WTC11 (cell line): ENCODE results near the gene SAFB. TPM values are rescaled to one million over a fixed set of nuclear protein-coding genes. Genes with fewer than 3 reads are reported as not detected.

Source experiments
- ATAC-seq: fragments of 200-7000 bp; cut with Tn5 transposase; 2 replicates; pipeline ENCODE4 v1.10.0; 2021; ENCODE audit warnings: mild to moderate bottlenecking, moderate library complexity
- CTCF ChIA-PET: fragments of 300-600 bp; sonication (Branson Sonifier 250); formaldehyde crosslinking; loops from one replicate; lab custom pipeline; 2021; ENCODE audit warnings: antibody characterized with exemption; lab: Charles Lee
- POLR2A ChIA-PET: fragments of 350-600 bp; sonication (Branson Sonifier 250); formaldehyde crosslinking; loops from one replicate; lab custom pipeline; 2021; ENCODE audit warnings: antibody characterized with exemption; lab: Charles Lee
- DNase-seq: peaks from one replicate; pipeline ENCODE4 v3.0.0; 2021; ENCODE audit warnings: low spot score
- H3K27ac Mint-ChIP-seq: 2 replicates; pipeline ENCODE4 v1.8.0; 2021; ENCODE audit warnings: mixed read lengths
- H3K27me3 Mint-ChIP-seq: 2 replicates; pipeline ENCODE4 v1.8.0; 2021; ENCODE audit warnings: low read depth, mild to moderate bottlenecking, moderate library complexity, mixed read lengths
- H3K36me3 Mint-ChIP-seq: 2 replicates; pipeline ENCODE4 v1.8.0; 2021; ENCODE audit warnings: mixed read lengths
- H3K4me1 Mint-ChIP-seq: 2 replicates; pipeline ENCODE4 v1.8.0; 2022; ENCODE audit warnings: mixed read lengths
- H3K4me3 Mint-ChIP-seq: 2 replicates; pipeline ENCODE4 v1.8.0; 2021; ENCODE audit warnings: mild to moderate bottlenecking, moderate library complexity, mixed read lengths
- H3K9me3 Mint-ChIP-seq: 2 replicates; pipeline ENCODE4 v1.8.0; 2021; ENCODE audit warnings: mixed read lengths
- ATF1 ChIP-seq: sonication (generic); formaldehyde crosslinking; IDR thresholded peaks from 2 replicates; pipeline ENCODE4 v1.8.1; 2023; ENCODE audit warnings: mild to moderate bottlenecking, moderate library complexity, missing genetic modification reagents
- ESRRA ChIP-seq: sonication (generic); formaldehyde crosslinking; IDR thresholded peaks from 2 replicates; pipeline ENCODE4 v1.8.1; 2022; ENCODE audit warnings: mild to moderate bottlenecking, missing genetic modification reagents, borderline replicate concordance
- FOXP1 ChIP-seq: sonication (generic); formaldehyde crosslinking; IDR thresholded peaks from 2 replicates; pipeline ENCODE4 v1.8.0; 2022; ENCODE audit warnings: missing genetic modification reagents, mild to moderate bottlenecking, moderate library complexity, borderline replicate concordance
- HMGA2 ChIP-seq: fragments of 250-450 bp; sonication (Bioruptor Pico); IDR thresholded peaks from 2 replicates; pipeline ENCODE4 v1.4.0; 2021; ENCODE audit warnings: mild to moderate bottlenecking, moderate library complexity
- IRF2 ChIP-seq: sonication (generic); formaldehyde crosslinking; IDR thresholded peaks from 2 replicates; pipeline ENCODE4 v1.8.0; 2022; ENCODE audit warnings: low read depth, missing genetic modification reagents, borderline replicate concordance
- MXD4 ChIP-seq: fragments of 250-450 bp; sonication (Bioruptor Pico); IDR thresholded peaks from 2 replicates; pipeline ENCODE4 v1.8.0; 2021; ENCODE audit warnings: mild to moderate bottlenecking, moderate library complexity, borderline replicate concordance
- MYBL2 ChIP-seq: sonication (generic); formaldehyde crosslinking; IDR thresholded peaks from 2 replicates; pipeline ENCODE4 v1.8.1; 2023; ENCODE audit warnings: mild to moderate bottlenecking, moderate library complexity, missing genetic modification reagents
- NFE2L1 ChIP-seq: sonication (generic); formaldehyde crosslinking; IDR thresholded peaks from 2 replicates; pipeline ENCODE4 v1.8.1; 2023; ENCODE audit warnings: missing genetic modification reagents
- NR2C2 ChIP-seq: sonication (generic); formaldehyde crosslinking; IDR thresholded peaks from 2 replicates; pipeline ENCODE4 v1.8.0; 2022; ENCODE audit warnings: mild to moderate bottlenecking, missing genetic modification reagents
- TP53 ChIP-seq: sonication (generic); formaldehyde crosslinking; IDR thresholded peaks from 2 replicates; pipeline ENCODE4 v1.8.1; 2023; ENCODE audit warnings: mild to moderate bottlenecking, missing genetic modification reagents
- ZNF416 ChIP-seq: fragments of 250-450 bp; sonication (Bioruptor Pico); IDR thresholded peaks from 2 replicates; pipeline ENCODE4 v1.9.0; 2021; ENCODE audit warnings: mild to moderate bottlenecking, inconsistent platforms
- total RNA-seq: library from RNA; stranded (reverse); gene quantifications from 3 replicates; pipeline ENCODE4 v1.2.3, GENCODE V29; 2021
- TF ChIP-seq, protein P1 (sequence below): sonication (generic); formaldehyde crosslinking; IDR thresholded peaks from 2 replicates; pipeline ENCODE4 v1.8.1; 2022; ENCODE audit warnings: missing genetic modification reagents, borderline replicate concordance
- TF ChIP-seq, protein P2 (sequence below): sonication (generic); formaldehyde crosslinking; IDR thresholded peaks from 2 replicates; pipeline ENCODE4 v1.8.1; 2023; ENCODE audit warnings: mild to moderate bottlenecking, moderate library complexity, missing genetic modification reagents
- TF ChIP-seq, protein P3 (sequence below): sonication (generic); formaldehyde crosslinking; IDR thresholded peaks from 2 replicates; pipeline ENCODE4 v1.8.0; 2022; ENCODE audit warnings: missing genetic modification reagents
- TF ChIP-seq, protein P4 (sequence below): sonication (generic); formaldehyde crosslinking; IDR thresholded peaks from 2 replicates; pipeline ENCODE4 v1.8.0; 2022; ENCODE audit warnings: mild to moderate bottlenecking, missing genetic modification reagents

Gene SAFB
- total RNA-seq, 1 experiment from 2014 or later, result 141 TPM

DNA sequence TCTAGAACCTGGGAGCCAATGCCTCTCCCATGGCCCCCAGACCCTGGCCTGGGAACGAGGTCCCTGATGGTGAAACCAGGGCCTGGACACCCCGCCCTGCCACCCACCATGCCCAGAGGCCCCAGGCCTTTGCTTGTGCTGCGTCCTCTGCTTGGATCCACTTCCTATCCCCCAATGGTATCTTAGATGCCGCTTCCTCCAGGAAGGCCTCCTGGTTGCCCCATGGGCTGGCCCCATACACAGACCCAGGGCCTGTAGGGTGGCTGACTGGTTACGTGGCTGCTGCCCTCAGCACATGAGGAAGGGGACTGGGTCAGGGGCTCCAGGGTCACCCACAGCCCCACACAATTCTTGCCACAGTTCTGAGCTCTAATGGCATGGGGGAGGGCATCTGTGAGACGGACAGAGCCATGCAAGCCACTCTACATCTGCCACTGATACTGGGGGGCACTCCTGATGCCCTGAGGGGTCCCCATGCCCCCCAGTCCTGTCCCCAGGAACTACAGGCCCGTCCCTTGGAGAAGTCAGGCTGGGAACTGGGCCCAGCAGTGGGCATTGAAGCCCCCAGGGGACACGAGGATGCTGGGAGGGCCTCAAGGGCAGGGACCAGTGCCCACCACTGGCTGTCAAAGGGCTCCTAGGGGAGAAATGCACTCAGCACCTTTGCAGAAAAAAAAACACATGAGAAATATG is 72.2 kb downstream of the SAFB start:
- no peaks in the 10 kb centered on the region for H3K27me3 Mint-ChIP-seq
- H3K4me1 Mint-ChIP-seq, result 0 out of 2 replicates have a peak, but pooled peaks cover 3% of the 10 kb centered on the region
- CTCF ChIA-PET, result interaction anchor here (1.1 to 1.6 kb wide), 2 partner anchors 8 to 25 kb away, joined by 3 to 9 read pairs; partner anchors contain the start of genes CATSPERD and LONP1
- no peaks in the 10 kb centered on the region for H3K9me3 Mint-ChIP-seq
- H3K4me3 Mint-ChIP-seq, result no peak overlapping the region
- POLR2A ChIA-PET, result interaction anchor here (0.5 kb wide), 1 partner anchor 732 kb away, joined by 3 read pairs; no protein-coding TSS in a partner anchor
- H3K36me3 Mint-ChIP-seq, result peaks cover 48% of the 10 kb centered on the region
- TF ChIP-seq, protein P1, sequence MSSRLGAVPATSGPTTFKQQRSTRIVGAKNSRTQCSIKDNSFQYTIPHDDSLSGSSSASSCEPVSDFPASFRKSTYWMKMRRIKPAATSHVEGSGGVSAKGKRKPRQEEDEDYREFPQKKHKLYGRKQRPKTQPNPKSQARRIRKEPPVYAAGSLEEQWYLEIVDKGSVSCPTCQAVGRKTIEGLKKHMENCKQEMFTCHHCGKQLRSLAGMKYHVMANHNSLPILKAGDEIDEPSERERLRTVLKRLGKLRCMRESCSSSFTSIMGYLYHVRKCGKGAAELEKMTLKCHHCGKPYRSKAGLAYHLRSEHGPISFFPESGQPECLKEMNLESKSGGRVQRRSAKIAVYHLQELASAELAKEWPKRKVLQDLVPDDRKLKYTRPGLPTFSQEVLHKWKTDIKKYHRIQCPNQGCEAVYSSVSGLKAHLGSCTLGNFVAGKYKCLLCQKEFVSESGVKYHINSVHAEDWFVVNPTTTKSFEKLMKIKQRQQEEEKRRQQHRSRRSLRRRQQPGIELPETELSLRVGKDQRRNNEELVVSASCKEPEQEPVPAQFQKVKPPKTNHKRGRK (CRISPR knock-in tag), result no peak
- TF ChIP-seq, protein P2, sequence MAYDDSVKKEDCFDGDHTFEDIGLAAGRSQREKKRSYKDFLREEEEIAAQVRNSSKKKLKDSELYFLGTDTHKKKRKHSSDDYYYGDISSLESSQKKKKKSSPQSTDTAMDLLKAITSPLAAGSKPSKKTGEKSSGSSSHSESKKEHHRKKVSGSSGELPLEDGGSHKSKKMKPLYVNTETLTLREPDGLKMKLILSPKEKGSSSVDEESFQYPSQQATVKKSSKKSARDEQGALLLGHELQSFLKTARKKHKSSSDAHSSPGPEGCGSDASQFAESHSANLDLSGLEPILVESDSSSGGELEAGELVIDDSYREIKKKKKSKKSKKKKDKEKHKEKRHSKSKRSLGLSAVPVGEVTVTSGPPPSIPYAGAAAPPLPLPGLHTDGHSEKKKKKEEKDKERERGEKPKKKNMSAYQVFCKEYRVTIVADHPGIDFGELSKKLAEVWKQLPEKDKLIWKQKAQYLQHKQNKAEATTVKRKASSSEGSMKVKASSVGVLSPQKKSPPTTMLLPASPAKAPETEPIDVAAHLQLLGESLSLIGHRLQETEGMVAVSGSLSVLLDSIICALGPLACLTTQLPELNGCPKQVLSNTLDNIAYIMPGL (CRISPR knock-in tag), result no peak
- TF ChIP-seq MYBL2 (CRISPR knock-in tag) (no peak), FOXP1 (no peak), HMGA2 (CRISPR knock-in tag) (no peak), NFE2L1 (CRISPR knock-in tag) (no peak)
- TF ChIP-seq, protein P3, sequence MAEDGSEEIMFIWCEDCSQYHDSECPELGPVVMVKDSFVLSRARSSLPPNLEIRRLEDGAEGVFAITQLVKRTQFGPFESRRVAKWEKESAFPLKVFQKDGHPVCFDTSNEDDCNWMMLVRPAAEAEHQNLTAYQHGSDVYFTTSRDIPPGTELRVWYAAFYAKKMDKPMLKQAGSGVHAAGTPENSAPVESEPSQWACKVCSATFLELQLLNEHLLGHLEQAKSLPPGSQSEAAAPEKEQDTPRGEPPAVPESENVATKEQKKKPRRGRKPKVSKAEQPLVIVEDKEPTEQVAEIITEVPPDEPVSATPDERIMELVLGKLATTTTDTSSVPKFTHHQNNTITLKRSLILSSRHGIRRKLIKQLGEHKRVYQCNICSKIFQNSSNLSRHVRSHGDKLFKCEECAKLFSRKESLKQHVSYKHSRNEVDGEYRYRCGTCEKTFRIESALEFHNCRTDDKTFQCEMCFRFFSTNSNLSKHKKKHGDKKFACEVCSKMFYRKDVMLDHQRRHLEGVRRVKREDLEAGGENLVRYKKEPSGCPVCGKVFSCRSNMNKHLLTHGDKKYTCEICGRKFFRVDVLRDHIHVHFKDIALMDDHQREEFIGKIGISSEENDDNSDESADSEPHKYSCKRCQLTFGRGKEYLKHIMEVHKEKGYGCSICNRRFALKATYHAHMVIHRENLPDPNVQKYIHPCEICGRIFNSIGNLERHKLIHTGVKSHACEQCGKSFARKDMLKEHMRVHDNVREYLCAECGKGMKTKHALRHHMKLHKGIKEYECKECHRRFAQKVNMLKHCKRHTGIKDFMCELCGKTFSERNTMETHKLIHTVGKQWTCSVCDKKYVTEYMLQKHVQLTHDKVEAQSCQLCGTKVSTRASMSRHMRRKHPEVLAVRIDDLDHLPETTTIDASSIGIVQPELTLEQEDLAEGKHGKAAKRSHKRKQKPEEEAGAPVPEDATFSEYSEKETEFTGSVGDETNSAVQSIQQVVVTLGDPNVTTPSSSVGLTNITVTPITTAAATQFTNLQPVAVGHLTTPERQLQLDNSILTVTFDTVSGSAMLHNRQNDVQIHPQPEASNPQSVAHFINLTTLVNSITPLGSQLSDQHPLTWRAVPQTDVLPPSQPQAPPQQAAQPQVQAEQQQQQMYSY (CRISPR knock-in tag), result no peak
- TF ChIP-seq, protein P4, sequence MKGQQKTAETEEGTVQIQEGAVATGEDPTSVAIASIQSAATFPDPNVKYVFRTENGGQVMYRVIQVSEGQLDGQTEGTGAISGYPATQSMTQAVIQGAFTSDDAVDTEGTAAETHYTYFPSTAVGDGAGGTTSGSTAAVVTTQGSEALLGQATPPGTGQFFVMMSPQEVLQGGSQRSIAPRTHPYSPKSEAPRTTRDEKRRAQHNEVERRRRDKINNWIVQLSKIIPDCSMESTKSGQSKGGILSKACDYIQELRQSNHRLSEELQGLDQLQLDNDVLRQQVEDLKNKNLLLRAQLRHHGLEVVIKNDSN, result no peak
- TF ChIP-seq, all 79 proteins: peak for 0
- no peak for DNase-seq
- no peak for ATAC-seq
- no peak overlapping the region for H3K27ac Mint-ChIP-seq

DNA sequence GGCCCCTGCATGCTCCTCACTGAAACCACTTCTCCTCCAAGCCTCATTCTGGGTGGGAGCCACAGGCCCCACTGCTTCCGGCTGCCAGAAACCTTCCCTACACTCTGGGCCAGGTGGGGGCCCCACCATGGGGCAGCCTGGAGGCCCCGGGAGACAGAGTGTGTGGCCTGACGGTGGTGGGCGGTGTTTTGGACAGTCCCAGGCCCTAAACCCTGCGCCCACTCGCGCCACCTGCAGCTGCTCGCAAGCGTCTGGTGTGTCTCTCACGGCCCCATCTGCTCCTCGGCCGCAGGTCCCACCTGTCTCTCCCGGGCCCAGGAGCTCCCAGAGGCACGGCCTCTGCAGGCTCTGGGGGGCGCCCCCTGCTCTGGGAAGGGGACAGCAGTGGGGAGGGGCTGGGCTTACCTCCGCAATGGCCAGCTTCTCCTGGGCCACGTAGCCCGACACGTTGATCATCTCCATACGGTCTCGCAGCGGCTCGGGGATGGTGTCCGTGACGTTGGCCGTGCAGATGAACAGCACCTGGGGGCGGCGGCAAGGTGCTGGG is 72.8 kb downstream of the SAFB start:
- Mint-ChIP-seq H3K36me3 (peaks cover 49% of the 10 kb centered on the region), H3K27me3 (no peaks in the 10 kb centered on the region), H3K9me3 (no peaks in the 10 kb centered on the region), H3K27ac (no peak overlapping the region), H3K4me1 (0 out of 2 replicates have a peak, but pooled peaks cover 3% of the 10 kb centered on the region), H3K4me3 (no peak overlapping the region)
- ChIA-PET POLR2A (interaction anchor here (0.5 to 0.7 kb wide), 3 partner anchors 98 to 733 kb away, joined by 3 read pairs; no protein-coding TSS in a partner anchor), CTCF (interaction anchor here (1.1 to 1.6 kb wide), 2 partner anchors 9 to 25 kb away, joined by 3 to 9 read pairs; partner anchors contain the start of genes CATSPERD and LONP1)
- TF ChIP-seq ESRRA (CRISPR knock-in tag) (no peak), NR2C2 (CRISPR knock-in tag) (no peak), MXD4 (CRISPR knock-in tag) (no peak), TP53 (CRISPR knock-in tag) (no peak), IRF2 (no peak), ZNF416 (CRISPR knock-in tag) (no peak), ATF1 (no peak)
- TF ChIP-seq, protein P2 (CRISPR knock-in tag), result no peak
- DNase-seq, result no peak
- no peak for ATAC-seq
